Spleen (tissue), 7 donors: ENCODE measurements around the gene PCDHGB5.

Experiments used
- POLR2A ChIP-seq, 3 donors: fragments of 450-650 bp; IDR thresholded peaks; one replicate each; pipeline ENCODE4 v1.5.1; 2017; ENCODE audit warnings: antibody characterized with exemption in 3 of 3, mild to moderate bottlenecking in 1 of 3
- TF ChIP-seq, protein P1 (sequence below), 11 experiments: fragments of 200-600 bp in 7 of 11; fragments of 450-650 bp in 4 of 11; sonication (generic) in 4 of 11; IDR thresholded peaks in 8 of 11; conservative IDR thresholded peaks in 3 of 11; 1 replicate in 7 of 11; 2 replicates in 4 of 11; pipeline versions ENCODE4 v1.4.0 to v1.8.0; 2016 to 2021; ENCODE audit warnings: antibody characterized with exemption in 11 of 11, inconsistent platforms in 4 of 11, mild to moderate bottlenecking in 1 of 11
- donor health status: DM: no; HTN: no; CAD: no; lungs with moderate emphysema.
- donor health status: DM: no; HTN: no; CAD: no.
- donor health status: DM: no; HTN: no; CAD: no.

DNA sequence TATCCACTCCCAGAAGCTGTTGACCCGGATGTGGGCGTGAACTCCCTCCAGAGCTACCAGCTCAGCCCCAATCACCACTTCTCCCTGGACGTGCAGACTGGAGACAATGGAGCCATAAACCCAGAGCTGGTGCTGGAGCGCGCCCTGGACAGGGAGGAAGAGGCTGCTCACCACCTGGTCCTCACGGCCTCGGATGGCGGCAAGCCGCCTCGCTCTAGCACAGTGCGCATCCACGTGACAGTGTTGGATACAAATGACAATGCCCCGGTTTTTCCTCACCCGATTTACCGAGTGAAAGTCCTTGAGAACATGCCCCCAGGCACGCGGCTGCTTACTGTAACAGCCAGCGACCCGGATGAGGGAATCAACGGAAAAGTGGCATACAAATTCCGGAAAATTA lies 4.5 kb upstream of the PCDHGB5 start:
- no peak for TF ChIP-seq POLR2A (IDR thresholded peaks at IDR 0.05)
- TF ChIP-seq, protein P1, sequence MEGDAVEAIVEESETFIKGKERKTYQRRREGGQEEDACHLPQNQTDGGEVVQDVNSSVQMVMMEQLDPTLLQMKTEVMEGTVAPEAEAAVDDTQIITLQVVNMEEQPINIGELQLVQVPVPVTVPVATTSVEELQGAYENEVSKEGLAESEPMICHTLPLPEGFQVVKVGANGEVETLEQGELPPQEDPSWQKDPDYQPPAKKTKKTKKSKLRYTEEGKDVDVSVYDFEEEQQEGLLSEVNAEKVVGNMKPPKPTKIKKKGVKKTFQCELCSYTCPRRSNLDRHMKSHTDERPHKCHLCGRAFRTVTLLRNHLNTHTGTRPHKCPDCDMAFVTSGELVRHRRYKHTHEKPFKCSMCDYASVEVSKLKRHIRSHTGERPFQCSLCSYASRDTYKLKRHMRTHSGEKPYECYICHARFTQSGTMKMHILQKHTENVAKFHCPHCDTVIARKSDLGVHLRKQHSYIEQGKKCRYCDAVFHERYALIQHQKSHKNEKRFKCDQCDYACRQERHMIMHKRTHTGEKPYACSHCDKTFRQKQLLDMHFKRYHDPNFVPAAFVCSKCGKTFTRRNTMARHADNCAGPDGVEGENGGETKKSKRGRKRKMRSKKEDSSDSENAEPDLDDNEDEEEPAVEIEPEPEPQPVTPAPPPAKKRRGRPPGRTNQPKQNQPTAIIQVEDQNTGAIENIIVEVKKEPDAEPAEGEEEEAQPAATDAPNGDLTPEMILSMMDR (IDR thresholded peaks at IDR 0.05 in 8 of 11, conservative IDR thresholded peaks at IDR 0.05 in 3 of 11) = no peak
